K562 (cell line): Measurements from ENCODE around the gene ZNF30. TPM values are rescaled to one million over a fixed set of nuclear protein-coding genes. Genes with fewer than 3 reads are reported as not detected.

Experiments used
- ATAC-seq: fragments of 200-7000 bp; cut with Tn5 transposase; 3 replicates; pipeline ENCODE4 v1.9.1; 2020; ENCODE audit warnings: moderate library complexity
- BruUV-seq: library from RNA; stranded (reverse); fragments of 400-500 nt; replicated peaks from 2 replicates; lab custom pipeline; 2021; lab: Mats Ljungman, UMichigan
- CTCF ChIA-PET: fragments of 300-600 bp; formaldehyde crosslinking; extraction: SDS; loops from one replicate; lab custom pipeline; 2021; ENCODE audit warnings: low intra/inter-chr PET ratio; lab: Yijun Ruan, JAX
- POLR2A ChIA-PET: fragments of 300-600, 350-650 bp; sonication (Branson Sonifier 250); formaldehyde crosslinking; extraction: SDS; loops from one replicate; lab custom pipeline; 2021; ENCODE audit warnings: antibody characterized with exemption, inconsistent platforms; lab: Yijun Ruan, JAX
- DNase-seq, 4 experiments: peaks; one replicate each; pipeline versions ENCODE4 v3.0.0 to v3.0.0-alpha.2; 2011 to 2018; ENCODE audit warnings: low spot score in 3 of 4, mixed read lengths in 3 of 4; ENCODE audit errors: extremely low read depth in 1 of 4
- FAIRE-seq: peaks from 2 replicates; lab custom pipeline; 2011; peaks lifted over from hg19 to GRCh38; lab: Jason Lieb, UNC
- H2AFZ ChIP-seq: 2 replicates; pipeline ENCODE4 v1.6.0; 2011; ENCODE audit warnings: low read depth, low read length, control low read depth, inconsistent platforms
- H3K27ac ChIP-seq: fragments of 200-600 bp; 3 replicates; pipeline ENCODE4 v1.8.0; 2011; ENCODE audit warnings: low read depth, mild to moderate bottlenecking, control low read depth, inconsistent platforms, low read length, moderate library complexity, mixed read lengths; ENCODE audit errors: extremely low read depth
- H3K27me3 ChIP-seq, 2 experiments: fragments of 300-600 bp in 1 of 2; 2 replicates in 1 of 2; 3 replicates in 1 of 2; pipeline versions ENCODE4 v1.6.0 to v1.8.0; 2011; ENCODE audit warnings: inconsistent platforms in 2 of 2, low read length in 2 of 2, mild to moderate bottlenecking in 1 of 2, mixed read lengths in 1 of 2, moderate library complexity in 1 of 2; ENCODE audit not compliant: control insufficient read depth in 2 of 2, insufficient read depth in 2 of 2
- H3K36me3 ChIP-seq: fragments of 300-600 bp; 3 replicates; pipeline ENCODE4 v1.8.0; 2011; ENCODE audit warnings: mild to moderate bottlenecking, low read length, inconsistent platforms; ENCODE audit not compliant: control insufficient read depth, insufficient read depth
- H3K4me1 ChIP-seq, 2 experiments: fragments of 200-600 bp in 1 of 2; replicated peaks in 1 of 2; 2 replicates in 1 of 2; 3 replicates in 1 of 2; pipeline versions ENCODE4 v1.5.1 to v1.8.0; 2011; ENCODE audit warnings: inconsistent platforms in 2 of 2, low read length in 2 of 2, mild to moderate bottlenecking in 1 of 2, mixed read lengths in 1 of 2, moderate library complexity in 1 of 2; ENCODE audit not compliant: control insufficient read depth in 2 of 2, insufficient read depth in 2 of 2
- H3K4me2 ChIP-seq: 2 replicates; pipeline ENCODE4 v1.6.1; 2011; ENCODE audit warnings: low read length, control low read depth, inconsistent platforms, mixed read lengths; ENCODE audit not compliant: insufficient read depth
- H3K4me3 ChIP-seq: fragments of 200-600 bp; sonication (generic), shearing (Covaris generic); 2 replicates; pipeline ENCODE4 v1.5.1; 2016; ENCODE audit warnings: control low read depth, inconsistent platforms
- H3K79me2 ChIP-seq: fragments of 200-600 bp; 3 replicates; pipeline ENCODE4 v1.8.0; 2011; ENCODE audit warnings: low read length, inconsistent platforms; ENCODE audit not compliant: control insufficient read depth, insufficient read depth
- H3K9ac ChIP-seq, 2 experiments: 2 replicates each; pipeline versions ENCODE4 v1.6.0 to v1.6.1; 2011; ENCODE audit warnings: low read depth in 2 of 2, low read length in 2 of 2, control low read depth in 1 of 2, inconsistent platforms in 1 of 2, mild to moderate bottlenecking in 1 of 2, mixed read lengths in 1 of 2; ENCODE audit not compliant: insufficient read depth in 1 of 2
- H3K9me1 ChIP-seq: one replicate; pipeline ENCODE4 v1.6.0; 2011; ENCODE audit warnings: inconsistent platforms, mild to moderate bottlenecking, low read length, moderate library complexity; ENCODE audit not compliant: control insufficient read depth, insufficient read depth
- H3K9me3 ChIP-seq: replicated peaks from 2 replicates; pipeline ENCODE4 v1.5.1; 2011; ENCODE audit warnings: low read depth, low read length, inconsistent platforms; ENCODE audit not compliant: control insufficient read depth, insufficient read depth
- H4K20me1 ChIP-seq: replicated peaks from 2 replicates; pipeline ENCODE4 v1.6.1; 2011; ENCODE audit warnings: low read length, inconsistent platforms, mixed read lengths; ENCODE audit not compliant: control insufficient read depth, insufficient read depth
- CSDE1 ChIP-seq, 2 experiments: fragments of 450-650 bp; IDR thresholded peaks; 2 replicates each; pipeline ENCODE4 v1.6.1; 2016; ENCODE audit warnings: mild to moderate bottlenecking in 1 of 2
- CTCF ChIP-seq, 3 experiments: IDR thresholded peaks in 2 of 3; conservative IDR thresholded peaks in 1 of 3; 2 replicates each; pipeline ENCODE4 v1.5.1; 2011 to 2012; ENCODE audit warnings: low read length in 3 of 3, mild to moderate bottlenecking in 3 of 3, control low read depth in 2 of 3, improper control_type of control experiment in 1 of 3, inconsistent platforms in 1 of 3, low read depth in 1 of 3, mixed read lengths in 1 of 3, moderate library complexity in 1 of 3; ENCODE audit not compliant: insufficient read depth in 2 of 3
- GABPA ChIP-seq: fragments of 200-800 bp; sonication (Bioruptor generic); conservative IDR thresholded peaks from 2 replicates; pipeline ENCODE4 v1.6.1; 2016; ENCODE audit warnings: low read depth, missing genetic modification characterization, missing compliant biosample characterization
- GTF2F1 ChIP-seq: IDR thresholded peaks from 2 replicates; pipeline ENCODE4 v1.6.1; 2011; ENCODE audit warnings: low read depth, low read length, improper control_type of control experiment
- KLF1 ChIP-seq: fragments of 450-650 bp; IDR thresholded peaks from 2 replicates; pipeline ENCODE4 v1.6.1; 2016; ENCODE audit warnings: missing genetic modification characterization, missing compliant biosample characterization
- KLF6 ChIP-seq: fragments of 250-450 bp; sonication (Bioruptor Pico); IDR thresholded peaks from 2 replicates; pipeline ENCODE4 v1.4.0; 2020; ENCODE audit warnings: mild to moderate bottlenecking, moderate library complexity, borderline replicate concordance
- L3MBTL2 ChIP-seq: fragments of 450-650 bp; IDR thresholded peaks from 2 replicates; pipeline ENCODE4 v1.6.1; 2016; ENCODE audit warnings: mild to moderate bottlenecking, moderate library complexity
- PTTG1 ChIP-seq: fragments of 450-650 bp; IDR thresholded peaks from 2 replicates; pipeline ENCODE4 v1.6.1; 2016; ENCODE audit warnings: low read depth, mild to moderate bottlenecking, missing genetic modification characterization, missing compliant biosample characterization
- TAF15 ChIP-seq: fragments of 200-400 bp; formaldehyde crosslinking; IDR thresholded peaks from 2 replicates; pipeline ENCODE4 v1.6.1; 2017; ENCODE audit warnings: mild to moderate bottlenecking, low read depth, low read length, moderate library complexity
- ZC3H4 ChIP-seq: sonication (generic); formaldehyde crosslinking; IDR thresholded peaks from 2 replicates; pipeline ENCODE4 v1.9.0; 2021; ENCODE audit warnings: missing genetic modification reagents, borderline replicate concordance
- ZNF695 ChIP-seq: fragments of 450-650 bp; formaldehyde crosslinking; IDR thresholded peaks from 2 replicates; pipeline ENCODE4 v1.4.0; 2020; ENCODE audit warnings: mild to moderate bottlenecking, moderate library complexity
- WGBS: fragments of 100-300 bp; shearing (Covaris generic); methylation state at CpG from one replicate; pipeline ENCODE4 v1.1.6; 2016; ENCODE audit warnings: low coverage, mixed read lengths; ENCODE audit not compliant: insufficient coverage; ENCODE audit errors: missing lambda C conversion rate; 5-methylcytosine and 5-hydroxymethylcytosine counted together
- in situ Hi-C: fragments of 300-500 bp; cut with MboI; formaldehyde crosslinking; loops from 4 replicates; pipeline ENCODE4 v1.15.0; 2018; ENCODE audit warnings: inconsistent platforms, mixed read lengths
- intact Hi-C: fragments of 100-400 bp; cut with micrococcal nuclease; formaldehyde crosslinking; loops from 2 replicates; pipeline ENCODE4 v1.14.2; 2022
- polyA plus RNA-seq, 8 experiments: library from polyadenylated mRNA; depleted of rRNA in 4 of 8; stranded (reverse) in 5 of 8; unstranded in 3 of 8; fragments of >200 nt; fragmentation: Nextera tagmentation in 2 of 8; fragmentation: Illumina TruSeq in 1 of 8; extraction: Ambion mirVana in 2 of 8; extraction: Trizol in 1 of 8; gene quantifications; 2 replicates each; pipeline versions ENCODE4 v1.2.1 to v1.2.3, GENCODE V29; 2011 to 2014; ENCODE audit warnings: inconsistent platforms in 1 of 8, missing spikeins in 1 of 8
- total RNA-seq, 7 experiments: library from RNA; depleted of rRNA in 6 of 7; stranded (reverse); fragments of >200 nt in 6 of 7; fragmentation: Illumina TruSeq in 2 of 7; extraction: Trizol in 2 of 7; gene quantifications; 2 replicates each; pipeline versions ENCODE4 v1.2.1 to v1.2.3, GENCODE V29; 2011 to 2021; ENCODE audit warnings: low replicate concordance in 1 of 7
- TF ChIP-seq, protein P1 (sequence below): sonication (generic); formaldehyde crosslinking; IDR thresholded peaks from 2 replicates; pipeline ENCODE4 v1.8.0; 2023; ENCODE audit warnings: mild to moderate bottlenecking, missing genetic modification reagents

The ZNF30 gene
- total and polyA plus RNA-seq, 9 of the 15 experiments (the other 6 are each of a cell fraction or from before 2014, with no cell fraction given) = 7.3 to 13.4 (median 10.6) TPM

DNA sequence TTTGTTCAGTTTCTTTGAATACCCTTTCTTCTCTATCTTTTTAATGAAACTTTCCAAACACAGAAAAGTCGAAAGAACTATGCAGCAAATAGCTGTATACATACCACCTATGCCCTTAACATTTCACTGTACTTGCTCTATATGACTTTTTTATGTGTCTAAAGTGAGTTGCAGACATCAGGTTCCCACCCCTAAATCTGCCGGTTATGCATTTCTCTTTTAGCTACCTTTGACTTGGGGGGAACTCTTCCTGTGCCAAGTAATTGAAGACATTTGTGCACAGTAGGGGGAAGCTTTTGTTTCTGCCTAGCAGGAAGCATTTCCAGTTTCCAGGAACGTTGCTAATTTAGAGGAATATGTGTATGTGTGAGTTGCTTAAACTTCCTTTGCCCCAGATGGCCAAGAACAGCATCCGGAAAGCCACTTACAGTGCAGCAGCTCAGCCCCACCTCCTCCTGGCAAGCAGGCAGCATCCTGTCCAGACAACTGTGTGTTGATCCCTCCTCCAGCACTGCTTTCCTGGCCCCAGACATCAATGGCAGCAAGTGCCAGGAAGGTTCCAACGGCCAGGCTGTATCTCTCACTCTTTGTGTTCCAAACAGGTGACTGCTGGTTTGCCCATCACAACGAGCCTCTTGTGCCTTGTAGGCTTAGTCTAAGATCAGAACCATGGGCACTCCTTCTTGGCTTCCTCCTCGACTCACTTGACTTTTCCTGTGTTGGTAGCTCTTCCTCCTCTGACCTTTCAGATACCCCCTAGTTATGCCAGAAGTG is 58.7 kb downstream of the ZNF30 start:
- H3K27ac ChIP-seq = no peak overlapping the region

More for the DNA sequence above, 58.7 kb downstream of the ZNF30 start:
- Histone ChIP-seq H3K36me3 (no peaks in the 10 kb centered on the region), H3K27me3 (peaks cover 0 to 9% of the 10 kb centered on the region in 2 experiments; a peak in 1 of 5 replicates), H4K20me1 (no peaks in the 10 kb centered on the region), H3K79me2 (no peaks in the 10 kb centered on the region), H3K4me1 (no peaks in the 10 kb centered on the region), H3K4me3 (no peak overlapping the region), H2AFZ (no peak overlapping the region), H3K9me3 (peaks cover 6% of the 10 kb centered on the region), H3K9ac (no peak overlapping the region), H3K9me1 (no peaks in the 10 kb centered on the region), H3K4me2 (no peak overlapping the region)
- no peak for TF ChIP-seq CSDE1 (IDR thresholded peaks at IDR 0.05)
- TF ChIP-seq KLF6 = no peak
- TF ChIP-seq KLF1 (tag) = no peak
- no peak for TF ChIP-seq CTCF (IDR thresholded peaks at IDR 0.05 in 2 of 3, conservative IDR thresholded peaks at IDR 0.05 in 1 of 3; ENCODE audit: insufficient read depth in 2 of 3, low read depth in 1 of 3, low read length in 3 of 3)
- TF ChIP-seq GABPA = no peak
- no peak for TF ChIP-seq GTF2F1
- TF ChIP-seq TAF15 = no peak
- TF ChIP-seq PTTG1 (tag) = no peak
- no peak for TF ChIP-seq ZC3H4 (CRISPR knock-in tag)
- TF ChIP-seq ZNF695 = no peak
- TF ChIP-seq, protein P1, sequence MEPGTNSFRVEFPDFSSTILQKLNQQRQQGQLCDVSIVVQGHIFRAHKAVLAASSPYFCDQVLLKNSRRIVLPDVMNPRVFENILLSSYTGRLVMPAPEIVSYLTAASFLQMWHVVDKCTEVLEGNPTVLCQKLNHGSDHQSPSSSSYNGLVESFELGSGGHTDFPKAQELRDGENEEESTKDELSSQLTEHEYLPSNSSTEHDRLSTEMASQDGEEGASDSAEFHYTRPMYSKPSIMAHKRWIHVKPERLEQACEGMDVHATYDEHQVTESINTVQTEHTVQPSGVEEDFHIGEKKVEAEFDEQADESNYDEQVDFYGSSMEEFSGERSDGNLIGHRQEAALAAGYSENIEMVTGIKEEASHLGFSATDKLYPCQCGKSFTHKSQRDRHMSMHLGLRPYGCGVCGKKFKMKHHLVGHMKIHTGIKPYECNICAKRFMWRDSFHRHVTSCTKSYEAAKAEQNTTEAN (CRISPR knock-in tag) = no peak
- TF ChIP-seq L3MBTL2 = no peak
- in situ Hi-C loops = no loop called here
- 29% methylated on average over 7 of the region's 7 CpGs for WGBS
- ATAC-seq = no peak
- intact Hi-C loops = no loop called here
- POLR2A ChIA-PET = interaction anchor here (1.0 kb wide), 1 partner anchor 16 kb away, joined by 3 read pairs; no protein-coding TSS in a partner anchor
- peak; percentile 26 for FAIRE-seq
- CTCF ChIA-PET = no interaction called here
- no TSS peak for BruUV-seq
- DNase-seq = no peak
